Type B pancreatic cell (in vitro differentiated cells): Measurements from ENCODE around the gene PGF. TPM values are rescaled to one million over a fixed set of nuclear protein-coding genes. Genes with fewer than 3 reads are reported as not detected.

Source experiments
- DNase-seq: peaks from one replicate; pipeline ENCODE4 v3.0.0; 2021; ENCODE audit warnings: mixed read lengths; ENCODE audit not compliant: unreplicated experiment; ENCODE audit errors: extremely low spot score
- H3K27ac Mint-ChIP-seq: 2 replicates; pipeline ENCODE4 v1.8.0; 2021; ENCODE audit warnings: mild to moderate bottlenecking, mixed read lengths
- H3K27me3 Mint-ChIP-seq: 2 replicates; pipeline ENCODE4 v1.8.0; 2021; ENCODE audit warnings: mixed read lengths
- H3K36me3 Mint-ChIP-seq: 2 replicates; pipeline ENCODE4 v1.8.0; 2021; ENCODE audit warnings: mixed read lengths
- H3K4me1 Mint-ChIP-seq: one replicate; pipeline ENCODE4 v1.8.0; 2021; ENCODE audit warnings: mixed read lengths; ENCODE audit not compliant: unreplicated experiment
- H3K4me3 Mint-ChIP-seq: 2 replicates; pipeline ENCODE4 v1.8.0; 2021; ENCODE audit warnings: mild to moderate bottlenecking, mixed read lengths
- H3K9me3 Mint-ChIP-seq: 2 replicates; pipeline ENCODE4 v1.8.0; 2021; ENCODE audit warnings: mixed read lengths
- CTCF ChIP-seq: fragments of 200-600 bp; sonication (generic); conservative IDR thresholded peaks from 2 replicates; pipeline ENCODE4 v1.5.0; 2021; ENCODE audit warnings: antibody characterized with exemption, mild to moderate bottlenecking
- total RNA-seq: library from RNA; stranded (reverse); gene quantifications from 2 replicates; pipeline ENCODE4 v1.2.1, GENCODE V29; 2021; ENCODE audit warnings: low replicate concordance

The PGF gene
- total RNA-seq, 1 donor from 2014 or later = 16.8 TPM

DNA sequence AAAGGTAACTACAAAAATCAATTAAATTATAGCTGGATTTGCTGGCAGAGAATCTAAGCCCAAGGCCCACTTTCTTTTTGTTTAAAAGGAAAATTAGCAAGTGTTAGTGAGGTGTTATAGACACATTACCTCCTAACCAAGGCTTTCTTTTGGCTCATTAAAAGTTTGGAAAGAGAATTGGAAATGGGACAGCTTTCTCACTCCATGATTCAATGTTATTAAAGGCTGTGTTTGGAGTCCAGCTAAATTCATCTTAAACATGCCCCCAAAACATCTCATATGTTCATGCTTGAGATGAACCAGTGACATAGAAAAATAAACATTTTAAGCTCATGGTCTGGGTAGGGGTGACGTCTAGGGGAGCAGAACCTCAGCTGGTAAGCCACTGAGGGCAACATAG lies 13.4 kb upstream of the PGF start:
- H3K4me3 Mint-ChIP-seq = no peak overlapping the region
- no peak overlapping the region for H3K27ac Mint-ChIP-seq
- H3K9me3 Mint-ChIP-seq = no peaks in the 10 kb centered on the region
- no peaks in the 10 kb centered on the region for H3K36me3 Mint-ChIP-seq
- TF ChIP-seq CTCF = no peak
- peaks cover 9% of the 10 kb centered on the region for H3K27me3 Mint-ChIP-seq
- DNase-seq = no peak
- peaks cover 19% of the 10 kb centered on the region for H3K4me1 Mint-ChIP-seq

DNA sequence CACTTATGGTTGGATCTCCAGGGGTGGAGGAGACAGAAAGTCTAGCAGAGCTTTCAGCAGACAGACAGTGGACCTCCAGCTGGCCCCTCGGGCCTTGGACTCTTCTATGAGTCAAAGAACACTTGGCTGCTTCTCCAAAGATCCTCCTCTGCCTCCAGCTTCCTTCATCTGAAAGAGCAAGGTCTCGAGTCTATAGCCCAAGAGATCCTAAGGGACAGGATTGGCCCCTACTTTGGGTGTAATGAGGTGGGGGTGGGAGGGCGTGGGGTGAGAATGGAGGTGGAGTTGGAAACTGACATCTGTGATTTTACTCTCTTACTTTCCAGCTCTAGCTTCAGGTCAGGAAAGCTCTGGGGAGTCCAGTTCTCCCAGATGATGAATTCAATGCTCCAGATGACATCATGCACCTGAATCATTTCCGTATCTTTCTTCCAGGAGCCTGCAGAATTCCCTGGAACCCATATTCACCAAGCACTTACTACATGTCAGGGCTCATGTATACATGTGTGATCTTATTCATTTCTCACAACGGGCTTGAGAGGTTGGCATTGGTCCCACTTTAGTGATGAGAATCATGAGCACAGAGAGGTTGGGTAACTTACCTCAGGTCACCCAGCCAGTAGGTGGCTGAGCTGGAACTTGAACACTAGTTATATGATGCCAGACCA lies 10.2 kb upstream of the PGF start:
- TF ChIP-seq CTCF = no peak
- Mint-ChIP-seq H3K9me3 (no peaks in the 10 kb centered on the region), H3K36me3 (no peaks in the 10 kb centered on the region), H3K4me1 (peaks cover 36% of the 10 kb centered on the region), H3K4me3 (no peak overlapping the region), H3K27ac (no peak overlapping the region), H3K27me3 (peaks cover 13% of the 10 kb centered on the region)
- no peak for DNase-seq

DNA sequence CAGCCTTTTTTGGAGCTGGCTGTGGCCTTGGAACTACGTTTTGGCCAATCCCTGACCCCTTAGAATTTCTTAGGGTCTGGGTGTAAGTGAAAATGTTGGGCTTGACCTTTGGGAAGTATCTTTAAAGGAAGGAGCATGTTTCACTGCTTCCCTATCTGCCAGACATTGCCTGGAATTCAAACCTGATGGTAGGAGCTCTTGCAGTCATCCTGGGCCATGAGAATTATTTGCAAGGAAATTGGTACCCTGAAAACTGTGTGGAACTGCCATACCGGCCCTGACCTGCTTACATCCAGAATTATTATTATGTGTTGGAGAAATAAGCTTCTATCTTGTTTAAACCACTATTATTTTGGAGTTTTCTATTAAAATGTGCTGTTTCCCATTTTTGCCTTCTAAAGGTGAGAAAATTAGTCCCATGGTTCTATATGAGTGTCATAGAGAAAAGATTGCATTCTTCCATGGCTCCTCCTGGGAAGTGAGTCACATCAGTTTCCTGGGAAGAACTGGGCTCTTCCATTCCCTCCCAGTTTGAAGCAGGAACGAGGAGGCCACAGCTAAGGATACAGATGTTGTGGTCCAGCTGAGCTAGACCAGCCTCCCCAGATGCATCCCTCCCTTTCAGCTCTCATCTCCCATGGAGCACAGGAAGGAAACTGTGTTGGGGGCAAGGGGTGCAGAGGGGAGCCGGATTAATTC lies 9.5 kb upstream of the PGF start:
- no peak for DNase-seq
- Mint-ChIP-seq H3K4me1 (peaks cover 36% of the 10 kb centered on the region), H3K27me3 (peaks cover 13% of the 10 kb centered on the region), H3K27ac (no peak overlapping the region), H3K4me3 (no peak overlapping the region), H3K36me3 (no peaks in the 10 kb centered on the region), H3K9me3 (no peaks in the 10 kb centered on the region)
- no peak for TF ChIP-seq CTCF

DNA sequence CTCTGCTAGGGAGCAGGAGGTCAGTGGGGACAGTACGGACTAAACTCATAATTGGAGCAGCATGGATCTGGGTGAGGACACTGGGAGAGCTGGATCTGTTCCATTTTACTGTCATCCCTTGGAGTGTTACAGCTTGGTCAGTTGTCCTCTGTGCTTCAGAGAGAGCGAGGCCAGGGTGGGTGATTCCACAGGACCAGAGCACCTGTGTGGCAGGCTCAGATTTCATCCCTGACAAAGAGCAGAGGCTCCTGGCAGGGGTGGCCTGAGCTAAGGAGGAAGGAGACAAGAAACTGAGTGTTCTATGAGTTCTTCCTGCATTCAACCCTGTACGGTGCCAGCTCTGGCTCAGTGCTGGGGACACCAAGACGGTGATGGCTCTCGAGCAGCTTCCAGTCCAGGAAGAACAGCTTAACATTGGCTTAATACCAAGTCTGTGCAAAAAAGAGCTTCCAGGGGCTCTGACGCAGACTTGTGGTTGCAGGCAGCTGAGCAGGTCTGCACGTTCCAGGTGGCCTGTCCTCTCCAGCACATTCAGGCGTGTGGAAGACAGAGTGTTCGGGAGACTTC lies 8.4 kb upstream of the PGF start:
- Mint-ChIP-seq H3K36me3 (no peaks in the 10 kb centered on the region), H3K27me3 (peaks cover 13% of the 10 kb centered on the region), H3K4me1 (peaks cover 36% of the 10 kb centered on the region), H3K4me3 (no peak overlapping the region), H3K27ac (no peak overlapping the region), H3K9me3 (no peaks in the 10 kb centered on the region)
- no peak for TF ChIP-seq CTCF
- no peak for DNase-seq

GRCh38 chr14:74963178-74963704 lies 7.8 kb upstream of the PGF start:
- Mint-ChIP-seq H3K36me3 (no peaks in the 10 kb centered on the region), H3K9me3 (no peaks in the 10 kb centered on the region), H3K27me3 (peaks cover 13% of the 10 kb centered on the region), H3K4me1 (peaks cover 36% of the 10 kb centered on the region), H3K27ac (no peak overlapping the region), H3K4me3 (no peak overlapping the region)
- no peak for DNase-seq
- TF ChIP-seq CTCF = no peak
